ENCODE results near the gene SPTBN1. TPM values are rescaled to one million over a fixed set of nuclear protein-coding genes. Genes with fewer than 3 reads are reported as not detected.

SPTBN1 gene
- total RNA-seq, 1 donor from 2014 or later = 224 TPM

- H3K4me3 ChIP-seq (ENCODE audit: low read depth, low read length) = no peak overlapping the region
- no peak for TF ChIP-seq CTCF (conservative IDR thresholded peaks at IDR 0.05; ENCODE audit: low read depth, low read length)
- no peak for DNase-seq (ENCODE audit: low read depth)
Observed at GRCh38 chr2:54586062-54586461, 129.9 kb downstream of the SPTBN1 start.

GRCh38 chr2:54586494-54586893 is 130.4 kb downstream of the SPTBN1 start:
- no peak for TF ChIP-seq CTCF (conservative IDR thresholded peaks at IDR 0.05; ENCODE audit: low read depth, low read length)
- H3K4me3 ChIP-seq (ENCODE audit: low read depth, low read length) = no peak overlapping the region
- DNase-seq (ENCODE audit: low read depth) = no peak

DNA sequence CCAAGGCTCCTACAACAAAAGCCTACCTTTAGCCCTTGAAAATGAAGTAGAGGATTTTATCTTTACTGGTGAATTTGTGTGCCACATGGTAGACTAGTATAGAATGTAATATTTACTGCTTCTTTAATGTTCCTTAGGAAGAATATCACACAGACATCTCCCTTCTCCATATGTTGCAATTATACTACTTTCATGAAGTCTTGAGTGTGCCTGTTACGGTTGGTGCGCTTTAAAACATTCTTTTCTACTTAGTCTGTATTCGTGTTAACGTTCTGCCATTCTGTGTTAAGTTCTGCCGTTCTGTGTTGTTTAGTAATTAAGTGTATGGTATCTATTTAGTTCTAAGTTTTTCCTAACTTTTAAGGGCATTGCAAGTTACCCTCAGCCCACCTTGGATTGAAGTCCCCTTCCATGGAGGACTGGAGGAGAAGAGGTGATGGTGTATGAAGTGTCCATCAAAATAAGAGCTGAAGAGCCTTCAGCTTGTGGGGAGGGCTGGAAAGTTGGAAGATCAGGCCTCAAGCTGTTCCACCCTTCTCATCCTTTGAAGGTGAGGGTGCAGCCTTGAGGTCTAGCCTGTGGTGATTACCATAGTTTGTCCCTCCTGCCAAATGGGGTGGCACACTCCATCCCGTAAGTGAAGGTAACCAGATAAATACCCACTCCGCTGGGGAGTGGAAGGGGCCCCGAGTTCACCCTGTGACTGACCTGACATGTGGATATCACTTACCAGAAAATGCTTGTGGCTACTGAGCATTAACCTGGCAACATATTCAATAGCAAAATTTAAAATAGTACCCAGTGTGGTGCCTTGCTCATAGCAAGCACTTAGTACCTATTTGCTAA is 131.3 kb downstream of the SPTBN1 start:
- DNase-seq (ENCODE audit: low read depth) = no peak
- no peak overlapping the region for H3K4me3 ChIP-seq (ENCODE audit: low read depth, low read length)
- TF ChIP-seq CTCF (conservative IDR thresholded peaks at IDR 0.05; ENCODE audit: low read depth, low read length) = no peak

GRCh38 chr2:54588244-54588899 is 132.2 kb downstream of the SPTBN1 start:
- TF ChIP-seq CTCF (conservative IDR thresholded peaks at IDR 0.05; ENCODE audit: low read depth, low read length) = no peak
- no peak for DNase-seq (ENCODE audit: low read depth)
- no peak overlapping the region for H3K4me3 ChIP-seq (ENCODE audit: low read depth, low read length)

- no peak for TF ChIP-seq CTCF (conservative IDR thresholded peaks at IDR 0.05; ENCODE audit: low read depth, low read length)
- DNase-seq (ENCODE audit: low read depth) = no peak
Observed at GRCh38 chr2:54589038-54589339, 132.9 kb downstream of the SPTBN1 start.

GRCh38 chr2:54589340-54590215 is 133.5 kb downstream of the SPTBN1 start:
- no peak overlapping the region for H3K4me3 ChIP-seq (ENCODE audit: low read depth, low read length)
- TF ChIP-seq CTCF (conservative IDR thresholded peaks at IDR 0.05; ENCODE audit: low read depth, low read length) = no peak
- no peak for DNase-seq (ENCODE audit: low read depth)

More at GRCh38 chr2:54589038-54589339, 132.9 kb downstream of the SPTBN1 start:
- H3K4me3 ChIP-seq (ENCODE audit: low read depth, low read length) = no peak overlapping the region

All from epithelial cell of proximal tubule (primary cell).